ENCODE measurements around the gene USP22. TPM values are rescaled to one million over a fixed set of nuclear protein-coding genes. Genes with fewer than 3 reads are reported as not detected.
"Not testable (repeated sequence)": the region's sequence is repeated elsewhere in the genome, so short reads cannot be mapped to it uniquely, and the experiment has no call there.

The USP22 gene
- total RNA-seq, result 137 TPM

GRCh38 chr17:21042458-21043295 is at the start of gene USP22:
USP22 (minus strand) TSS chr17:21043011; CDS start chr17:21042835, 176 bp downstream.
- DNase-seq, result peak; percentile 99

- no peak for DNase-seq
Measured at GRCh38 chr17:21090902-21091618, 48.2 kb upstream of the USP22 start.

DNA sequence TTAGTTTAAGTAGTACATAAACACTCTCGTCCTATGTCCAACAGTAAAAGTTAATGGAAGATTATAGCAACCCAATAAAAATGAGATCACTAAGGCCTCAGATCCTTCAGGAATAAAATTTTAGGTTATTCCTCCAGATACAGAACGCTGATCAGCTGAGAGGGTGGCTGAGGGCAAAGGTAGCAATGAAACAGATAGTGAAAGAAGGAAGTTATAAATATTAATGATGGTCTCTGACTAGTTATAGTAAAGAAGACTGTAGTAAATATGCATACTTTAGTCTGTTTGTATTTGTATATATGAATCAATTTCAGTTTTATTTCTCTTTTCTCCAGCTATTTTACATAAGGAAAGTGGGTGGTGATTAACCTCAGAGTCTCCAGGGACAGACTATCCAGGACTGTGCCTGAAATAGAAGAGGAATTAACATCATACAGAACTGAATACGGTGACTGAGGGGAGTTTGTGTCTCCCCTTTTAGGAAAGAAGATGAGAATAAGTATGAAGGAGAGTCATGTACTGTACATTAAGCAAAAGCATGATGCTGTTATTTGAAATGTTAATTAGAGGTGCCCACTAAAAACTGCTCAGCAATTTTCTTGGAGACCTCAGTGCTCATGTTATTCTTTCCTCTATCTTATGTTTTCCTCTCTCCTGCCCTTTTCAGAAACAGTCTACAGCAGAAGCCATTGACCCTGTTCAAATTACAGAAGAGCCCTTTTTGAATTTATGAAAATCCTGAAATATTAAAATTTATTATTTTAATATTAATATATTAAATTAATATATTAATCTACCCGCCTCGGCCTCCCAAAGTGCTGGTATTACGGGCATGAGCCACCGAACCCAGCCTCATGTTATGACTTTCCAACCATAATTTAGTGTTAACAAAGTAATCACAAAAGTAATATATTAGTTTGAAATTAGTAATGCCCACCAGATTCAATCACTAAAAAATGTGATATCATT is 47.4 kb upstream of the USP22 start:
- no peak for DNase-seq

GRCh38 chr17:21089145-21089544 is 46.3 kb upstream of the USP22 start:
- no peak for DNase-seq

DNA sequence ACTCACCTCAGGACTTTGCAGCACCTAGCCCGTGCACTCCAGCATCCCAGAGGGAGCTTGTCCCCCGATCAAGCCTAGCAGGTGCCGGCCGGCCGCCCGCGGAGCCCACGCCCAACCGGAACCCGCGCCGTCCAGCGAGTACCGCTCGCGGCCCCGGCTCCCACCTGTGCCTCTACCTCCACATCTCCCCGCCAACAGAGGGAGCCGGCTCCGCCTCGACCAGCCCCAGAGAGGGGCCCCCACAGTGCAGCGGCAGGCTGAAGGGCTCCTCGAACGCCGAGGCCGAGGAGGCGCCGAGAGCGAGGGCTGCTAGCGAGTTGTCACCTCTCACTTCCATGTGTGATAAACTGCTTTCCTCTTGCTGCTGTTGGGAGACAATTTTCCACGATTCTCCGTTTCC is 42.9 kb upstream of the USP22 start:
- no peak for DNase-seq

- not testable (repeated sequence) for DNase-seq
Measured at GRCh38 chr17:21085280-21085679, 42.5 kb upstream of the USP22 start.

DNA sequence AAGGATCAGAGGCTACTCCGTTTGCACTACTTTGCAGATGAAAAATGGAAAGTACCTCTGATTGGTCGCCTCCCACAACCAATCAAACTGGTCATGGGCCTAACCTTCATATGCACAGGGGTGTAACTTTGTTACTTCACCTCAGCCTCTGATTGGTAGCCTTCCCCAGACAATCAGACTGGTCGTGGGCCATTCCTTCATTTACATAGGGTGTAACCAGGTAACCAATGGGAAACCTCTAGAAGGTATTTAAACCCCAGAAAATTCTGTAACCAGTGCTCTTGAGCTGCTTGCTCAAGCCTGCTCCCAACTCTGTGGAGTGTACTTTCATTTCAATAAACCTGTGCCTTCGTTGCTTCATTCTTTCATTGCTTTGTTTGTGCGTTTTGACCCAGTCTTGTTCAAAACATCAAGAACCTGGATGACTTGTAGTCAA is 39.2 kb upstream of the USP22 start:
- no peak for DNase-seq

GRCh38 chr17:21079196-21079595 is 36.4 kb upstream of the USP22 start:
- no peak for DNase-seq

DNA sequence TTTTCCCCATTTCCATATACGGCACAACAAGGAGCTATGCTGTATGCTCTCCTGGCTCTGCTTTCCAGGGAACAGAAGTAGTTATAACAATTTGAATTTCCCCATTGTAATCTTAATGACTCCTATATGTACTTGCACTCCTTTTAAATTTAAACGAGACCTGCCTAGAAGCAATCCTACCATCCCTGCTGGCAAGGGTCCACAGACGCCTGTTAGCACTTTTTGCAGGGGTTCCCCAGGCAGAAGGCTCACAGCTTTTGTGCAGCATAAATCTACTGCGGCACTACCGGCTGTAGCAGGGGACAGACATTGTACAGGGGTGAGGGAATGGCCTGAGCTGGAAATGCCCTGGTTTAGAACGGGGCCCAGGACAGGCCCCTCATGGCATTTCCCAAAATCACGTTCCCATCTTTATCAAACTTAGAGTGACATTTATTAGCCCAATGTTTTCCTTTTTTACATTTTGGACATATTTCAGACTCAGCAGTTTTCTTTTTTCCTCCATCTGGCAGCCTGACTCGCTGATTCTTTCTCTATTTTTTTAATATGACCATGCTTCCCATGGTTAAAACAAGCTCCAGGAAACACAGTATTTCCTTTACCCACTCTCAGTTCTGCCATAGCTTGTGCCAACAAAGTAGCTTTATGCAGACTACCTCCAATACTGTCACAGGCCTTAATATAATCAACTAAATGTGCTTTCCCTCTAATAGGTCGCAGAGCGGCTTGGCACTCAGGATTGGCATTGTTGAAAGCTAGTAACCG is 35.4 kb upstream of the USP22 start:
- no peak for DNase-seq

DNA sequence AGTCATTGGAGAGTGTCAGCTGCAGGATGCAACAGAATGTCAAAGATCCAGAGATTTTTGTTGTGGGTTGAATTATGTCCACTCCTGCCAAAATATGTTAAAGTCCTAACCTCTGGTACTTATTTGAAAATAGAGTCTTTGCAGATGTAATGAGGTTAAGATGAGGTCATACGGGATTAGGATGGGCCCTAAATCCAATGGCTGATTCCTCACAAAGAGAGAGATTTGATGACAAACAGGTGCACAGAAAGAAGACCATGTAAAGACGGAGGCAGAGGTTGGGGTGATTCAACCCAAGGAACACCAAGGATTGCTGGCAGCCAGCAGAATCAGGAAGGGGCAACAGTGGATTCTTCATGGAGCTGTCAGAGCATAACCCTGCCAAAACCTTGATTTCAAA is 34.5 kb upstream of the USP22 start:
- no peak for DNase-seq

GRCh38 chr17:21076242-21076641 is 33.4 kb upstream of the USP22 start:
- no peak for DNase-seq

DNA sequence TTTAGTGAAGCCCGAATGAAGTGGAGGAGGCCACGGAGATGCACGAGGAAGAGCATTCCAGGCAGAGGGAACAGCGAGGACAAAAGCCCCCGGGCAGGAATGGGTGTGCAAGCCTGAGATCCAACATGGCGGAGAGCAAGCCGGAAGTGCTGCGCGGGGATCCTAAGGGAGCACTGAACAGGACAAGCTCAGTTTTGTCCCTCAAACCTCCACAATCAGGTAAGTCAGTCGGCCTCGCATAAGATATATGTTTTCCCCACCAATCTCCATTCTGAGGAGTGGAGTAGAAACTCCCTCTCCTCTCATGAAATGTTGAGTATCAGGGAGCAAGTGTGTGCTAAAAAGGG is 32.9 kb upstream of the USP22 start:
- DNase-seq, result no peak

DNA sequence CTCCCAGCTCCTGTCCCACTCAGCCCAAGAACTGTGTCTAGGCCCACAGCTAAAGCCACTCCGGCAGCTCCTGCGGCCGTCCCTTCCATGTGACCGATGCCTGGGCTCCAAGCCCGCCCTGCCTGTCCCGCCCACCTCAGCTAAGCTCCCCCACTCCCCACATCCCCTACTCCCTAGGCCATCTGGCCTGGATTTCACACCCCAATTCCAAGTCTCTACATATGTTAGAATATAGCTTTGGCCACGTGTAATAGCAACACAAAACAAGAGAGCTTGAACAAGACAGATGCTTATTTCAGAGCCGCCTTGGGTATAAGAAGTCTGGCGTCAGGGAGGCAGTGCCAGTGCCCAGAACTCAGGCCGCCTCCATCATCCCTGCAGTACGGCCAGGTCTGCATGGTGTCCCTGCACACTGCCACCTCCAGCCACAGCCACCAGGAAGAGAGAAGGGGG is 30.0 kb upstream of the USP22 start:
- peak; percentile 76 for DNase-seq

DNA sequence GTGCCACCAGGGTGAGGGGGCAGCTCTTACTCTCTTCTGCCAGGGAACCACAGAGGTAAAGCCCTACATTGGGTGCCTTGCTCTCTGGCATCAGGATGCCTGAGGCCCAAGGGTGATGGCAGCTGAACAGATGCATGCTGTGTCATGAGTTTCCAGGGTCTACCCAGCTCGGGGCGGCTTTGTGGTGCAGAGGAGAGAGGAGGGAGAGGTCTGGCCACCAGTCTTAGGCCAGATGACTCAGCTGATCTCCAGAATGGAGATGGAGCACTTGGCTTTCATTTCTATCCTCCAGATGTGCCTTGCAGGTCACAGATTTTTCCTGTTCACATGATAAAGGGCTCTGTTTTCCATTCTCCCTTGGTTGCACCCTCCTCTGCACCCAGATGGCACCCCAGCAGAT is 23.6 kb upstream of the USP22 start:
- no peak for DNase-seq

- no peak for DNase-seq
Measured at GRCh38 chr17:21061971-21062526, 19.2 kb upstream of the USP22 start.

- no peak for DNase-seq
Measured at GRCh38 chr17:21061158-21061835, 18.5 kb upstream of the USP22 start.

DNA sequence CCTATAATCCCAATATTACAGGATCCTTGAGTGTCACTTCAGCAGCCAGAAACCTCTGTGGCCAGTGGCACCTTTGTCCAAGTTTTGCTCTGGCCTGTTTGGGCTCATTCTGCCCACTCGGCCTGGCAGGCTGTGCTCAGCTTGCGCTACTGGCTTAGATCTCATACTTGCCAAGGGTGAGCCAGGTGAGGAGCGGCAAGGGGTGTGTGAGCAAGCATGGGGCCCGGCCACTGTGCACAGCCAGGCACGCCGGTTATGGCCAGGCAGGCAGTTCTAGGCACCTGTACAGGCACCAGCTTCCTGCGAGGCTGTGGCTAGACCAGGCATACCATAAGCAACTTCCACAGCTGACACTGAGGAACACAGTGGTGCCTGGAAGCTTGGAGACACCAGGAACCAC is 16.9 kb upstream of the USP22 start:
- DNase-seq, result no peak

- DNase-seq, result no peak
Measured at GRCh38 chr17:21058098-21058893, 15.5 kb upstream of the USP22 start.

DNA sequence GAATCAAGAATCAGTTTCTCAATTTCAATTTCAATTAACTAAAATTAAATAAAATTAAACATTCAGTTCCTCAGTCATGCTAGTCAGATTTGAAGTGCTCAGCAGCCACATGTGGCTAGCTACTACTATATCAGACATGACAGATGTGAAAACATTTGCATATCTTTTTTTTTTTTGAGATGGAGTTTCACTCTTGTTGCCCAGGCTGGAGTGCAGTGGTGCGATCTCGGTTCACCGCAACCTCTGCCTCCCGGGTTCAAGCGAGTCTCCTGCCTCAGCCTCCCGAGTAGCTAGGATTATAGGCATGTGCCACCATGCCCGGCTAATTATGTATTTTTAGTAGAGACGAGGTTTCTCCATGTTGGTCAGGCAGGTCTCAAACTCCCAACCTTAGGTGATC is 10.2 kb upstream of the USP22 start:
- DNase-seq, result not testable (repeated sequence)

DNA sequence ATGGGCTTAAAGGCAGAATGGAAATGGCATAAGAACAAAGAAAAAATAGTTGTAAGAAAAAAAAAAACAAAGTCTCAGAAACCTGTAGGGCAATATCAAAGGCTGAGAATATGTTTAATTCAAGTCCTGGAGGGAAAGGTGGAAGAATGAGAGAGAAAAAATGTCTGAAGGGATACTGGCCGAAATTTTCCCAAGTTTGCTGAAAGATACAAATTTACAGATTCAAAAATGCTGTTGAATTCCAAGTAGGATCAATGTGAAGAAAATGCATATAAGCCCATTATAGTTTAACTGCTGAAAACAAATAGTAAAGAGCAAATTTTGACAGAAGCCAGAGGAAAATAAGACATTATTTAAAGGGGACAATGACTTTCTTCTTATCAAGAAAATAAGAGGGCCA is 6.6 kb upstream of the USP22 start:
- no peak for DNase-seq

All from skin of body (tissue), 2 donors.